ENCODE data around the gene MROH7.

GRCh38 chr1:54754486-54755285, 113.1 kb downstream of the MROH7 start:
- TF ChIP-seq ZBTB44 (tag by site-specific recombination; IDR thresholded peaks at IDR 0.05) (no peak), ZNF324 (tag by site-specific recombination; IDR thresholded peaks at IDR 0.05) (no peak), PATZ1 (tag by site-specific recombination; IDR thresholded peaks at IDR 0.05) (no peak), ZNF175 (tag by site-specific recombination; IDR thresholded peaks at IDR 0.05) (no peak), CTCF (tag by site-specific recombination; IDR thresholded peaks at IDR 0.05) (no peak), ZNF335 (tag by site-specific recombination; conservative IDR thresholded peaks at IDR 0.05) (no peak)
